Measurements from ENCODE around the gene P4HB.

The P4HB gene

DNA sequence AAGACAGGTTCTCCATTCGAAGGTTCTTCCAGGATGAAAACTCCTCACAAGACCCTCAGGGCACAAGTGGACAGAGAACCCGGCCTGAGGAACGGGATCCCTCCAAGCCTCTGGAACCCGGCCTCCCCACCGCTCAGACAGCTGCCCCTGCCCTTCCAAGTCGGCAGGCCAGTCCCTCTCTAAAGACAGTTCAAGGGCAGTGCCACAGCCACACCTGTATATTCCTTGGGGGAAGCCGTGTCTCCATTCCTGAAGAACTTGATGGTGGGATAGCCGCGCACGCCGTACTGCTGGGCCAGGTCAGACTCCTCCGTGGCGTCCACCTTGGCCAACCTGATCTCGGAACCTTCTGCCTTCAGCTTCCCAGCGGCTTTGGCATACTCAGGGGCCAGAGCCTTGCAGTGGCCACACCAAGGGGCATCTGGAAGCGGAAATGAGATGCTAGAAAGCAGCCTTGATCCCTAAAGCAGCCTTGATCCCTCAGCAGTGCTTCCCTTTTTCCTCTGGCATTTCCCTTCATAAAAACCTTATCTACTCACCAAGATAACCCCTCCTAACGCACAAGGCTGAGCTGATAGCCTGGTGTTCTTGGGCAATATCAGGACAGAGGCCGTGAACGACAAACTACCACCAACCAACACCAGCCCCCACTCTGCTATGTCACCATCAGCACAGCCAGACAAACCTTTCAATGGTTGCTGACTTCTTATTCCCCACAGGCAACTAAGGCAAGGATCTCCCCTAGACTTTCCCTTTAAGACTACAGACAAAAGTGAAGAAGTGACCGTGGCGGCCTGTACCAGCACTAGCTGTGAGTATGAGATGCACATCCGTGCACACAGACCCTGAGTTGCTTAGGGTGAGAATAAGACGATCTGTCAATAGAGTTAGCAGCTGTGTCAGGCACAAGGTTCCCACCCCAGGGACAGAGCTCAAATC lies 1.1 kb downstream of the P4HB start:
- ChIA-PET POLR2A (interaction anchor here (3.6 kb wide), 1 partner anchor 10 kb away, joined by 21 read pairs; no protein-coding TSS in a partner anchor), CTCF (interaction anchor here (1.8 kb wide), 1 partner anchor 10 kb away, joined by 9 read pairs; no protein-coding TSS in a partner anchor)
- no peak for DNase-seq (ENCODE audit: extremely low spot score)
- TF ChIP-seq, protein P1, sequence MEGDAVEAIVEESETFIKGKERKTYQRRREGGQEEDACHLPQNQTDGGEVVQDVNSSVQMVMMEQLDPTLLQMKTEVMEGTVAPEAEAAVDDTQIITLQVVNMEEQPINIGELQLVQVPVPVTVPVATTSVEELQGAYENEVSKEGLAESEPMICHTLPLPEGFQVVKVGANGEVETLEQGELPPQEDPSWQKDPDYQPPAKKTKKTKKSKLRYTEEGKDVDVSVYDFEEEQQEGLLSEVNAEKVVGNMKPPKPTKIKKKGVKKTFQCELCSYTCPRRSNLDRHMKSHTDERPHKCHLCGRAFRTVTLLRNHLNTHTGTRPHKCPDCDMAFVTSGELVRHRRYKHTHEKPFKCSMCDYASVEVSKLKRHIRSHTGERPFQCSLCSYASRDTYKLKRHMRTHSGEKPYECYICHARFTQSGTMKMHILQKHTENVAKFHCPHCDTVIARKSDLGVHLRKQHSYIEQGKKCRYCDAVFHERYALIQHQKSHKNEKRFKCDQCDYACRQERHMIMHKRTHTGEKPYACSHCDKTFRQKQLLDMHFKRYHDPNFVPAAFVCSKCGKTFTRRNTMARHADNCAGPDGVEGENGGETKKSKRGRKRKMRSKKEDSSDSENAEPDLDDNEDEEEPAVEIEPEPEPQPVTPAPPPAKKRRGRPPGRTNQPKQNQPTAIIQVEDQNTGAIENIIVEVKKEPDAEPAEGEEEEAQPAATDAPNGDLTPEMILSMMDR (IDR thresholded peaks at IDR 0.05; ENCODE audit: control extremely low read depth, extremely low read depth, low read depth, missing control alignments): no peak

DNA sequence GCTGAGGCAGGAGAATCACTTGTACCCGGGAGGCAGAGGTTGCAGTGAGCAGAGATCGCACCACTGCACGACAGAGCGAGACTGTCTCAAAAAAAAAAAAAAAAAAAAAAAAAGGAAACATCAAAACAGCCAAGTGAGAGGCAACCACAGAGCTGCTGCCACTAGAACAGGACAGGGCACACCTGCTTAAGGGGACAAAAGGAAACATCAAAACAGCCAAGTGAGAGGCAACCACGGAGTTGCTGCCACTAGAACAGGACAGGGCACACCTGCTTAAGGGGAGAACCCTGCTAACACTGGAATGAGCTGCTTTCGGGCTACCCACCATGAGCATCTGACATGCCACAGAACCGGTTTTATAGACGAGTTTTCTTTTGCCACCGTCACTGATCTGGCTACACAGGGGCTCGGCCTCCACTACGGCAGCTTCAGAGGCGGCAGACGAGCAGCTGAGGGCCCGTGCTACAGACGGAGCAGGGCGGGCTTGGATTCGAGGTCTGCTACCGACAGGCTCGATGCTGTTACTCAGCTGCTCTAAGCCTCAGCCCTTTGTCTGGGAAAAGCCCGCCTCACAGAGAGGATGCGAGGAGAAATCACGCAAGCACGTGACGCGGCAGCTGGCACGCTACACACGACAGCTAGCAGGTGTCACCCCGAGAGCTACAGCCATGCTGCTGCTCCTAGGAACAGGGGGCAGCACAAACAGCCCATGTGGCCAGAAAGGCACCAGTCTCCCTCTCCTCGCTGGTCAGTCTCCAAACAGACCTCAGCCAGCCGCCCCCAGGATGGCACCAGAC lies 2.0 kb downstream of the P4HB start:
- POLR2A ChIA-PET: interaction anchor here (3.6 kb wide), 1 partner anchor 11 kb away, joined by 21 read pairs; no protein-coding TSS in a partner anchor
- CTCF ChIA-PET: interaction anchor here (1.8 kb wide), 1 partner anchor 11 kb away, joined by 9 read pairs; no protein-coding TSS in a partner anchor
- no peak for DNase-seq (ENCODE audit: extremely low spot score)

DNA sequence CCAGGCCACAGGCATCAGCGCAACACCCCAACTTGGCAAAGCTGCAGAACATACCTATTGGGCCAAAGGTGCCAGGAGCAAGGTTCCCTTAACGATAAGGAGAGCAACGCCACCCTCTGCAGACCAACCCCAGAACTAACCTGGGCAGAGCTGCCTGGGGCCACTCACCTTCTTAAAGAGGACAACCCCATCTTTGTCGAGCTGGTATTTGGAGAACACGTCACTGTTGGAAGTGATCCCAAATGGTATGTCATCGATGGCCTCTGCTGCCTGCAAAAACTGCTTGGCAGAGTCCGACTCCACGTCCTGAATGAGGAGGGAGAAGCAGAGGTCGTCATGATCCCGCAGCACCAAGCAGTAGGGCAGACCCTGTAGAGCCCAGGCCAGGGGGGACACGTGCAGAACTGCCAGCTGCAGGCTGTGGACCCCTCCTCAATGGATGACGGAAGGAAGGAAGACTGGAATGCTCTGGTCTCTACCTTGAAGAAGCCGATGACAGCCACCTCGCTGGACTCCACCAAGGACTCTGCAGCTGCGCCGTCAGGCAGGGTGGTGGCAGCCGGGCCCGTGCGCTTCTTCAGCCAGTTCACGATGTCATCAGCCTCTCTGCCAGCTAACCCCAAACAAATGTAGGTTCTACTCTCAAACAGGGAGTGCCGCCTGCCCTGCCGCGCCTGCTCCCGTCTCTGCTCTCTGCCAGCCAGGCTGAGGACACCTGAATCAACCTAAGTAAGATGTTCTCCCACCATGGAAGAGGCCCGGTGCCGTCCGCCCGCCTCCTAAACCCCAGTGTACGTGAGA lies 5.2 kb downstream of the P4HB start:
- POLR2A ChIA-PET: interaction anchor here (0.6 to 1.8 kb wide), 2 partner anchors 15 to 954 kb away, joined by 4 to 6 read pairs; no protein-coding TSS in a partner anchor

More for the DNA sequence above, 2.0 kb downstream of the P4HB start:
- TF ChIP-seq, protein P1 (IDR thresholded peaks at IDR 0.05; ENCODE audit: control extremely low read depth, extremely low read depth, low read depth, missing control alignments): no peak

DNA sequence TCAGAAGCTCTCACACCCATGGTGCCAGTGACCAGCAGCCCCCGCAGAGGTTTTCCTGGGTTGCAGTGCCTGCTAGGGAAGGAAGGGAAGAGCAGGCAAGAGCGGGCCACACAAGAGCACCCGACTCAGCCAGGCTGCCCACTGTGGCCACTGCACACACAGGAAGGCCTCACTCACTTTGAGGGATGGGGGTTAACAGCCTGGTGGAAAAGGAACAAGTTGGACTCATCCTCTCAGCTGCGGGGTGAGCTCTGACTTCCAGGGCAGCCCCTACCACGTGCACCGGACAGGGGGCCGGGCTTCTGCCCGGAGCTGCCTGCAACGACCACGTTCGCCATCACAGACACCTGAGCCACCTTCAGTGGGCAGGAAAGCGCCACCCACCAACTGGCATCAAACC lies 8.1 kb downstream of the P4HB start:
- TF ChIP-seq, protein P1 (IDR thresholded peaks at IDR 0.05; ENCODE audit: control extremely low read depth, extremely low read depth, low read depth, missing control alignments): no peak
- CTCF ChIA-PET: interaction anchor here (1.0 to 1.4 kb wide), 2 partner anchors 17 to 107 kb away, joined by 3 to 4 read pairs; no protein-coding TSS in a partner anchor
- no peak for DNase-seq (ENCODE audit: extremely low spot score)
- POLR2A ChIA-PET: interaction anchor here (1.5 kb wide), 1 partner anchor 14 kb away, joined by 4 read pairs; no protein-coding TSS in a partner anchor

More for the DNA sequence above, 5.2 kb downstream of the P4HB start:
- TF ChIP-seq, protein P1 (IDR thresholded peaks at IDR 0.05; ENCODE audit: control extremely low read depth, extremely low read depth, low read depth, missing control alignments): no peak
- DNase-seq (ENCODE audit: extremely low spot score): no peak
- CTCF ChIA-PET: interaction anchor here (1.0 to 2.7 kb wide), 3 partner anchors 13 to 121 kb away, joined by 3 to 10 read pairs (median 4); no protein-coding TSS in a partner anchor

DNA sequence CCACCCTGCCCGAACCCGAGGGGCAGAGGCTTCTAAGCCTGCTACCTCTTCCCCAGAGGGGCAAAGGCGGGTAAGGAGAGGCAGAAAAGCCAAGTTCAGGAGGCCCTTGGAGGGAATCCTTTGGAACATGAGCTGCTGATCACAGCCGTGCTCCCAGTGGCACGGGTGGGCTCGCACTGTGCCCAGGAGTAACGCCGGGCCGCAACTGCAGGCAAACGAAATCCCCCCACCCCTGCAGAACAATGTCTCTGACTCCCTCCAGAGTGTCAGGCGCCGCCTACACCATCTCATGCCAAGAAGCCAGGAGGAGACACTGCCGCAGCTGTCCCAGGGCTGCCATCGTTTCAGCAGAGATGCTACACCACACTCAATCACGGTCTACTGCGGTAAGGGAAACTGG lies 8.9 kb downstream of the P4HB start:
- CTCF ChIA-PET: no interaction called here

More for the DNA sequence above, 8.9 kb downstream of the P4HB start:
- no peak for DNase-seq (ENCODE audit: extremely low spot score)
- POLR2A ChIA-PET: interaction anchor here (1.5 kb wide), 1 partner anchor 15 kb away, joined by 4 read pairs; no protein-coding TSS in a partner anchor
- TF ChIP-seq, protein P1 (IDR thresholded peaks at IDR 0.05; ENCODE audit: control extremely low read depth, extremely low read depth, low read depth, missing control alignments): no peak
